ENCODE measurements around the gene GINS2. TPM values are rescaled to one million over a fixed set of nuclear protein-coding genes. Genes with fewer than 3 reads are reported as not detected.

Gene GINS2
- total RNA-seq, 2 experiments from 2014 or later: 74.3 to 142 TPM

- TF ChIP-seq, protein P1, sequence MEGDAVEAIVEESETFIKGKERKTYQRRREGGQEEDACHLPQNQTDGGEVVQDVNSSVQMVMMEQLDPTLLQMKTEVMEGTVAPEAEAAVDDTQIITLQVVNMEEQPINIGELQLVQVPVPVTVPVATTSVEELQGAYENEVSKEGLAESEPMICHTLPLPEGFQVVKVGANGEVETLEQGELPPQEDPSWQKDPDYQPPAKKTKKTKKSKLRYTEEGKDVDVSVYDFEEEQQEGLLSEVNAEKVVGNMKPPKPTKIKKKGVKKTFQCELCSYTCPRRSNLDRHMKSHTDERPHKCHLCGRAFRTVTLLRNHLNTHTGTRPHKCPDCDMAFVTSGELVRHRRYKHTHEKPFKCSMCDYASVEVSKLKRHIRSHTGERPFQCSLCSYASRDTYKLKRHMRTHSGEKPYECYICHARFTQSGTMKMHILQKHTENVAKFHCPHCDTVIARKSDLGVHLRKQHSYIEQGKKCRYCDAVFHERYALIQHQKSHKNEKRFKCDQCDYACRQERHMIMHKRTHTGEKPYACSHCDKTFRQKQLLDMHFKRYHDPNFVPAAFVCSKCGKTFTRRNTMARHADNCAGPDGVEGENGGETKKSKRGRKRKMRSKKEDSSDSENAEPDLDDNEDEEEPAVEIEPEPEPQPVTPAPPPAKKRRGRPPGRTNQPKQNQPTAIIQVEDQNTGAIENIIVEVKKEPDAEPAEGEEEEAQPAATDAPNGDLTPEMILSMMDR (conservative IDR thresholded peaks at IDR 0.05; ENCODE audit: low read length): peak; percentile 66
- TF ChIP-seq EZH2phosphoT487 (IDR thresholded peaks at IDR 0.05; ENCODE audit: borderline replicate concordance, low read depth, low read length): no peak
- Histone ChIP-seq H3K9me2 (ENCODE audit: insufficient read depth, low read length) (no peaks in the 10 kb centered on the region), H3K79me2 (ENCODE audit: insufficient read depth, low read depth, low read length) (no peaks in the 10 kb centered on the region), H4K20me1 (ENCODE audit: insufficient read depth, low read length) (no peaks in the 10 kb centered on the region), H3K9me3 (ENCODE audit: low read length) (no peaks in the 10 kb centered on the region), H3K4me1 (ENCODE audit: insufficient read depth, low read length, poor library complexity, severe bottlenecking) (no peaks in the 10 kb centered on the region), H3K27ac (ENCODE audit: low read depth, low read length, poor library complexity, severe bottlenecking) (no peak overlapping the region), H3K4me2 (ENCODE audit: low read length) (no peak overlapping the region), H3K4me3 (ENCODE audit: low read depth, low read length, poor library complexity, severe bottlenecking) (no peak overlapping the region), H3K36me3 (ENCODE audit: insufficient read depth, low read length) (peaks cover 5% of the 10 kb centered on the region), H2AFZ (ENCODE audit: low read length) (no peak overlapping the region)
- BruUV-seq (replicated peaks): no TSS peak
- POLR2A ChIA-PET: no interaction called here
- intact Hi-C loops (cut with micrococcal nuclease; ENCODE audit: unreplicated experiment): no loop called here
- CTCF ChIA-PET (ENCODE audit: unreplicated experiment): interaction anchor here (0.6 kb wide), 1 partner anchor 381 kb away, joined by 3 read pairs; no protein-coding TSS in a partner anchor
- DNase-seq (ENCODE audit: low spot score): no peak
Measured at GRCh38 chr16:85634747-85635544, 53.8 kb downstream of the GINS2 start.

GRCh38 chr16:85633888-85634287, 54.9 kb downstream of the GINS2 start:
- TF ChIP-seq, protein P1 (conservative IDR thresholded peaks at IDR 0.05; ENCODE audit: low read length): no peak
- no peak for TF ChIP-seq EZH2phosphoT487 (IDR thresholded peaks at IDR 0.05; ENCODE audit: borderline replicate concordance, low read depth, low read length)
- DNase-seq (ENCODE audit: low spot score): no peak
- Histone ChIP-seq H3K4me3 (ENCODE audit: low read depth, low read length, poor library complexity, severe bottlenecking) (no peak overlapping the region), H4K20me1 (ENCODE audit: insufficient read depth, low read length) (no peaks in the 10 kb centered on the region), H3K9me3 (ENCODE audit: low read length) (no peaks in the 10 kb centered on the region; the same call in 1 of the 2 replicates), H3K79me2 (ENCODE audit: insufficient read depth, low read depth, low read length) (no peaks in the 10 kb centered on the region), H3K9me2 (ENCODE audit: insufficient read depth, low read length) (no peaks in the 10 kb centered on the region), H3K27ac (ENCODE audit: low read depth, low read length, poor library complexity, severe bottlenecking) (no peak overlapping the region), H2AFZ (ENCODE audit: low read length) (no peak overlapping the region), H3K36me3 (ENCODE audit: insufficient read depth, low read length) (peaks cover 16% of the 10 kb centered on the region), H3K4me2 (ENCODE audit: low read length) (no peak overlapping the region), H3K4me1 (ENCODE audit: insufficient read depth, low read length, poor library complexity, severe bottlenecking) (no peaks in the 10 kb centered on the region)
- ChIA-PET POLR2A (no interaction called here), CTCF (ENCODE audit: unreplicated experiment) (no interaction called here)
- intact Hi-C loops (cut with micrococcal nuclease; ENCODE audit: unreplicated experiment): no loop called here
- no TSS peak for BruUV-seq (replicated peaks)

DNA sequence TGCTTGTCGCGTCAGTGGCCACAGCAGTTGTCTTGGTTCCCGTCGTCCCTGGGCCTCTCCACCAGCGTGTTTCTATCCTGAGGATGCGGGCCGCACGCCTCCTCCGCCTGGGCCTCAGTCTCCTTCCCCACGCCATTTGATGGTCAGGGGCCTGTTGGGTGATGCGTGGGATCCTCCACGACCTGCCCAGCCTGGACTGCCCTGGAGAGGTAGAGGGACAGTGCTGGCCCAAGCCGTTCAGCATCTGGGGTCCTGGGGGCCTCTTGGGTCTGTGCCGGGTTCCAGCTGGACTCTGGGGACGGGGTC, 55.4 kb downstream of the GINS2 start:
- no peak overlapping the region for H2AFZ ChIP-seq (ENCODE audit: low read length)
- intact Hi-C loops (cut with micrococcal nuclease; ENCODE audit: unreplicated experiment): no loop called here
- H3K36me3 ChIP-seq (ENCODE audit: insufficient read depth, low read length): peaks cover 21% of the 10 kb centered on the region
- BruUV-seq (replicated peaks): no TSS peak
- H3K4me2 ChIP-seq (ENCODE audit: low read length): no peak overlapping the region
- no peak overlapping the region for H3K27ac ChIP-seq (ENCODE audit: low read depth, low read length, poor library complexity, severe bottlenecking)
- ChIA-PET CTCF (ENCODE audit: unreplicated experiment) (no interaction called here), POLR2A (no interaction called here)
- no peak overlapping the region for H3K4me3 ChIP-seq (ENCODE audit: low read depth, low read length, poor library complexity, severe bottlenecking)
- no peaks in the 10 kb centered on the region for H3K4me1 ChIP-seq (ENCODE audit: insufficient read depth, low read length, poor library complexity, severe bottlenecking)
- no peaks in the 10 kb centered on the region for H3K79me2 ChIP-seq (ENCODE audit: insufficient read depth, low read depth, low read length)
- H4K20me1 ChIP-seq (ENCODE audit: insufficient read depth, low read length): no peaks in the 10 kb centered on the region
- TF ChIP-seq EZH2phosphoT487 (IDR thresholded peaks at IDR 0.05; ENCODE audit: borderline replicate concordance, low read depth, low read length): no peak
- TF ChIP-seq, protein P1 (conservative IDR thresholded peaks at IDR 0.05; ENCODE audit: low read length): no peak
- no peak for DNase-seq (ENCODE audit: low spot score)
- no peaks in the 10 kb centered on the region; the same call in 1 of the 2 replicates for H3K9me3 ChIP-seq (ENCODE audit: low read length)
- H3K9me2 ChIP-seq (ENCODE audit: insufficient read depth, low read length): no peaks in the 10 kb centered on the region

Measured in OCI-LY7 (cell line).